ENCODE measurements around the gene CTSW.

Gene CTSW

GRCh38 chr11:65928667-65929066 is 49.0 kb downstream of the CTSW start:
- Histone ChIP-seq H3K27ac (no peak overlapping the region), H3K4me3 (no peak overlapping the region)
- no peak for DNase-seq (ENCODE audit: low spot score)
- TF ChIP-seq, protein P1, sequence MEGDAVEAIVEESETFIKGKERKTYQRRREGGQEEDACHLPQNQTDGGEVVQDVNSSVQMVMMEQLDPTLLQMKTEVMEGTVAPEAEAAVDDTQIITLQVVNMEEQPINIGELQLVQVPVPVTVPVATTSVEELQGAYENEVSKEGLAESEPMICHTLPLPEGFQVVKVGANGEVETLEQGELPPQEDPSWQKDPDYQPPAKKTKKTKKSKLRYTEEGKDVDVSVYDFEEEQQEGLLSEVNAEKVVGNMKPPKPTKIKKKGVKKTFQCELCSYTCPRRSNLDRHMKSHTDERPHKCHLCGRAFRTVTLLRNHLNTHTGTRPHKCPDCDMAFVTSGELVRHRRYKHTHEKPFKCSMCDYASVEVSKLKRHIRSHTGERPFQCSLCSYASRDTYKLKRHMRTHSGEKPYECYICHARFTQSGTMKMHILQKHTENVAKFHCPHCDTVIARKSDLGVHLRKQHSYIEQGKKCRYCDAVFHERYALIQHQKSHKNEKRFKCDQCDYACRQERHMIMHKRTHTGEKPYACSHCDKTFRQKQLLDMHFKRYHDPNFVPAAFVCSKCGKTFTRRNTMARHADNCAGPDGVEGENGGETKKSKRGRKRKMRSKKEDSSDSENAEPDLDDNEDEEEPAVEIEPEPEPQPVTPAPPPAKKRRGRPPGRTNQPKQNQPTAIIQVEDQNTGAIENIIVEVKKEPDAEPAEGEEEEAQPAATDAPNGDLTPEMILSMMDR (IDR thresholded peaks at IDR 0.05), result no peak

- Histone ChIP-seq H3K27ac (no peak overlapping the region), H3K4me3 (no peak overlapping the region)
- TF ChIP-seq, protein P1 (IDR thresholded peaks at IDR 0.05), result no peak
- no peak for DNase-seq (ENCODE audit: low spot score)
These were observed 52.3 kb downstream of the CTSW start for GRCh38 chr11:65931773-65932557.

- TF ChIP-seq, protein P1 (IDR thresholded peaks at IDR 0.05), result no peak
- H3K27ac ChIP-seq, result no peak overlapping the region
- H3K4me3 ChIP-seq, result no peak overlapping the region
- no peak for DNase-seq (ENCODE audit: low spot score)
These were observed 52.9 kb downstream of the CTSW start for GRCh38 chr11:65932558-65932919.

Data from coronary artery (tissue), 2 donors.